ENCODE results near the gene ABHD10. TPM values are rescaled to one million over a fixed set of nuclear protein-coding genes. Genes with fewer than 3 reads are reported as not detected.

The ABHD10 gene
- total and polyA plus RNA-seq, 10 of the 15 experiments (the other 5 are each of a cell fraction or from before 2014, with no cell fraction given) = 12.3 to 51.0 (median 28.9) TPM

- in situ Hi-C loops (cut with MboI) (no loop called here), intact Hi-C loops (cut with micrococcal nuclease; ENCODE audit: unreplicated experiment) (no loop called here)
- H4K20me1 ChIP-seq (ENCODE audit: control insufficient read depth, insufficient read depth) = no peaks in the 10 kb centered on the region
- H3K27ac ChIP-seq (ENCODE audit: control insufficient read depth, insufficient read depth) = no peak overlapping the region
- 53% methylated on average over 4 of the region's 4 CpGs for WGBS (ENCODE audit: insufficient coverage, insufficient replicate concordance, low lambda C conversion rate, missing lambda C conversion rate)
- H3K4me3 ChIP-seq = no peak overlapping the region
- no peak overlapping the region for H2AFZ ChIP-seq (ENCODE audit: control insufficient read depth, low read depth, low read length)
- H3K9ac ChIP-seq (ENCODE audit: control insufficient read depth, insufficient read depth, low read length) = no peak overlapping the region
- H3K27me3 ChIP-seq (replicated peaks in 1 of 2; ENCODE audit: control insufficient read depth in 2 of 2, insufficient read depth in 2 of 2, low read length in 1 of 2) = no peaks in the 10 kb centered on the region
- H3K4me2 ChIP-seq (ENCODE audit: control insufficient read depth, insufficient read depth) = no peak overlapping the region
- no peaks in the 10 kb centered on the region; the same call in 2 of the 3 replicates for H3K9me3 ChIP-seq (replicated peaks; ENCODE audit: control insufficient read depth, insufficient read depth, low read length)
- ChIA-PET CTCF (interaction anchor here (0.9 to 1.5 kb wide), 3 partner anchors 10 to 16 kb away, joined by 3 to 7 read pairs (median 7); no protein-coding TSS in a partner anchor), RAD21 (ENCODE audit: unreplicated experiment) (no interaction called here), POLR2A (no interaction called here), SMC1A (ENCODE audit: uncharacterized antibody, unreplicated experiment) (interaction anchor here (1.6 kb wide), 1 partner anchor 12 kb away, joined by 6 read pairs; no protein-coding TSS in a partner anchor)
- DNase-seq (ENCODE audit: low read depth, low spot score) (no peak), FAIRE-seq (no peak), ATAC-seq (no peak)
- BruUV-seq (replicated peaks) = no TSS peak
- H3K4me1 ChIP-seq (ENCODE audit: control insufficient read depth, insufficient read depth, low read length) = no peaks in the 10 kb centered on the region
- no peak for TF ChIP-seq CHD2 (IDR thresholded peaks at IDR 0.05; ENCODE audit: borderline replicate concordance, low read depth, low read length)
- no peak for TF ChIP-seq JUND (IDR thresholded peaks at IDR 0.05; ENCODE audit: low read depth, low read length)
- no peaks in the 10 kb centered on the region for H3K36me3 ChIP-seq (ENCODE audit: control insufficient read depth in 2 of 2, insufficient read depth in 2 of 2, low read length in 1 of 2)
- H3K79me2 ChIP-seq (ENCODE audit: control insufficient read depth, insufficient read depth, low read length) = no peaks in the 10 kb centered on the region
These were observed 48.3 kb downstream of the ABHD10 start for GRCh38 chr3:112027142-112027541.

GRCh38 chr3:112027826-112028225, 49.0 kb downstream of the ABHD10 start:
- SMC1A ChIA-PET (ENCODE audit: uncharacterized antibody, unreplicated experiment) = interaction anchor here (1.2 kb wide), 1 partner anchor 311 kb away, joined by 3 read pairs; no protein-coding TSS in a partner anchor
- in situ Hi-C loops (cut with MboI) (no loop called here), intact Hi-C loops (cut with micrococcal nuclease; ENCODE audit: unreplicated experiment) (no loop called here)
- Histone ChIP-seq H3K79me2 (ENCODE audit: control insufficient read depth, insufficient read depth, low read length) (no peaks in the 10 kb centered on the region), H3K27ac (ENCODE audit: control insufficient read depth, insufficient read depth) (no peak overlapping the region), H4K20me1 (ENCODE audit: control insufficient read depth, insufficient read depth) (no peaks in the 10 kb centered on the region), H3K36me3 (ENCODE audit: control insufficient read depth in 2 of 2, insufficient read depth in 2 of 2, low read length in 1 of 2) (no peaks in the 10 kb centered on the region), H3K4me1 (ENCODE audit: control insufficient read depth, insufficient read depth, low read length) (no peaks in the 10 kb centered on the region), H3K9ac (ENCODE audit: control insufficient read depth, insufficient read depth, low read length) (no peak overlapping the region), H2AFZ (ENCODE audit: control insufficient read depth, low read depth, low read length) (no peak overlapping the region), H3K9me3 (replicated peaks; ENCODE audit: control insufficient read depth, insufficient read depth, low read length) (no peaks in the 10 kb centered on the region), H3K4me2 (ENCODE audit: control insufficient read depth, insufficient read depth) (no peak overlapping the region), H3K27me3 (replicated peaks in 1 of 2; ENCODE audit: control insufficient read depth in 2 of 2, insufficient read depth in 2 of 2, low read length in 1 of 2) (no peaks in the 10 kb centered on the region), H3K4me3 (no peak overlapping the region)
- WGBS (ENCODE audit: insufficient coverage, insufficient replicate concordance, low lambda C conversion rate, missing lambda C conversion rate) = 60% methylated on average over 4 of the region's 4 CpGs
- no peak for DNase-seq (ENCODE audit: low read depth, low spot score)
- no peak for ATAC-seq
- POLR2A ChIA-PET = no interaction called here
- CTCF ChIA-PET = interaction anchor here (1.2 kb wide), 1 partner anchor 14 kb away, joined by 6 read pairs; no protein-coding TSS in a partner anchor
- RAD21 ChIA-PET (ENCODE audit: unreplicated experiment) = no interaction called here
- BruUV-seq (replicated peaks) = no TSS peak
- FAIRE-seq = no peak
- TF ChIP-seq CREM (IDR thresholded peaks at IDR 0.05; ENCODE audit: low read depth) (no peak), YBX1 (IDR thresholded peaks at IDR 0.05) (no peak), ZBTB40 (IDR thresholded peaks at IDR 0.05; ENCODE audit: borderline replicate concordance) (no peak), HDGF (IDR thresholded peaks at IDR 0.05) (no peak), E4F1 (IDR thresholded peaks at IDR 0.05; ENCODE audit: borderline replicate concordance, partially characterized antibody) (no peak), SUPT20H (IDR thresholded peaks at IDR 0.05; ENCODE audit: borderline replicate concordance, control insufficient read depth, low read depth, low read length) (no peak), CREB1 (IDR thresholded peaks at IDR 0.05; ENCODE audit: low read depth) (no peak), SMARCA5 (IDR thresholded peaks at IDR 0.05) (no peak), MYC (IDR thresholded peaks at IDR 0.05; ENCODE audit: insufficient read depth, insufficient read length, insufficient replicate concordance, low read length, severe bottlenecking) (no peak), CHD1 (IDR thresholded peaks at IDR 0.05; ENCODE audit: low read depth, low read length) (no peak)

All from GM12878 (cell line).